ENCODE measurements around the gene MTA1.

Gene MTA1

DNA sequence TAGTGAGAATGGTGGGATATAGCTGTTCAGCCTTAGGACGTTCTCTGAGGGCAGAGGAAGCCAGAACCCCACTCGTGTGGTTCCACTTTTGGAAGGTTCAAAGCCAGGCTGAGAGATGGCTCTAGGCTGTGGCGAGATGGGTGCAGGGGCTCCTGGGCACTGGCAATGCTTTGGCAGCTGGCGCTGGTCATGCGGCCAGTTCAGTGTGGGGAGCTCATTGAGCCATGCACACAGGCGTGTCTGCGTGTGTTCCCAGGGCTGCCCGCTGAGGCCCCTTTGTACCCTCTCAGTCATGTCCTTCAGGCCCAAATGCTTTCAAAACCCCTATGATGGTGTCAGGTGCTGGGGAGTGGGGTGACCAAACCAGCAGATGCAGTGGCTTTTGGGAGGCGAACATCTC, 19.6 kb upstream of the MTA1 start:
- TF ChIP-seq TAF1 (IDR thresholded peaks at IDR 0.05; ENCODE audit: low read depth, low read length) (no peak), POU2F2 (IDR thresholded peaks at IDR 0.05; ENCODE audit: low read depth, low read length) (no peak), POLR2AphosphoS5 (IDR thresholded peaks at IDR 0.05; ENCODE audit: low read depth, low read length) (no peak), POLR2A (IDR thresholded peaks at IDR 0.05; ENCODE audit: low read depth, low read length) (no peak), SPI1 (IDR thresholded peaks at IDR 0.05; ENCODE audit: low read depth, low read length) (no peak), PAX5 (IDR thresholded peaks at IDR 0.05; ENCODE audit: insufficient read depth, low read length, severe bottlenecking) (no peak)

DNA sequence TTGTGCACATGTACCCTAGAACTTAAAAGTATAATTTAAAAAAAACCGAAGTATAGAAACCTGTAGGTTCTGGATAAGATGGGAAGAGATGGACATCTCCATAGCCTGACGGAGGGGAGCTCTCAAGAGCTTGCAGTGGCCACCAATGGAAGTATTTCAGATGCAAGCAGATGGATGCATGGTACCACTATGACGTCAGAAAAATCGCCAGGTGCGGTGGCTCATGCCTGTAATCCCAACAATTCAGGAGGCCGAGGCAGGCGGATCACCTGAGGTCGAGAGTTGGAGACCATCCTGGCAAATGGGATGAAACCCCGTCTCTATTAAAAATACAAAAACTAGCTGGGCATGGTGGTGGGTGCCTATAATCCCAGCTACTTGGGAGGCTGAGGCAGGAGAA, 17.9 kb upstream of the MTA1 start:
- FAIRE-seq = no peak
- no peak for DNase-seq (ENCODE audit: insufficient read length, low spot score)
- TF ChIP-seq POU2F2 (IDR thresholded peaks at IDR 0.05; ENCODE audit: low read depth, low read length) (no peak), SPI1 (IDR thresholded peaks at IDR 0.05; ENCODE audit: low read depth, low read length) (no peak), PAX5 (IDR thresholded peaks at IDR 0.05; ENCODE audit: insufficient read depth, low read length, severe bottlenecking) (no peak), POLR2AphosphoS5 (IDR thresholded peaks at IDR 0.05; ENCODE audit: low read depth, low read length) (no peak), TAF1 (IDR thresholded peaks at IDR 0.05; ENCODE audit: low read depth, low read length) (no peak), POLR2A (IDR thresholded peaks at IDR 0.05; ENCODE audit: low read depth, low read length) (no peak)

More for the DNA sequence above, 19.6 kb upstream of the MTA1 start:
- FAIRE-seq (no peak), DNase-seq (ENCODE audit: insufficient read length, low spot score) (no peak)

DNA sequence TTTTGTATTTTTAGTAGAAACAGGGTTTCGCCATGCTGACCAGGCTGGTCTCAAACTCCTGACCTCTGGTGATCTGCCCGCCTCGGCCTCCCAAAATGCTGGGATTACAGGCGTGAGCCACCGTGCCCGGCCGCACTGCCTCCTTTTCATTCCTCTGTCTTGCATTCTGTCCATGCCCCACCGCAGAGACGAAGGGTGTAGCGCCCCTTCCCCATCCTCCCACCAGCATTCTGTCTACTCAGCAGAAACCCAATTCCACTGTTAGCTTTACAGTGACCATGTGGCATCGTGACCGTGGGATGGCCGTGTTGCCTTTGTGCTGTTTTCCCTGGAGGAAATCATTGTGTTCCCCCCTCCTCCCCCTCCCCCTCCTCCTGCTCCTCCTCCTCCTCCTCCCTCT, 11.0 kb upstream of the MTA1 start:
- TF ChIP-seq SPI1 (IDR thresholded peaks at IDR 0.05; ENCODE audit: low read depth, low read length) = no peak
- TF ChIP-seq TAF1 (IDR thresholded peaks at IDR 0.05; ENCODE audit: low read depth, low read length) = no peak
- TF ChIP-seq PAX5 (IDR thresholded peaks at IDR 0.05; ENCODE audit: insufficient read depth, low read length, severe bottlenecking) = no peak
- DNase-seq (ENCODE audit: insufficient read length, low spot score) (no peak), FAIRE-seq (no peak)

DNA sequence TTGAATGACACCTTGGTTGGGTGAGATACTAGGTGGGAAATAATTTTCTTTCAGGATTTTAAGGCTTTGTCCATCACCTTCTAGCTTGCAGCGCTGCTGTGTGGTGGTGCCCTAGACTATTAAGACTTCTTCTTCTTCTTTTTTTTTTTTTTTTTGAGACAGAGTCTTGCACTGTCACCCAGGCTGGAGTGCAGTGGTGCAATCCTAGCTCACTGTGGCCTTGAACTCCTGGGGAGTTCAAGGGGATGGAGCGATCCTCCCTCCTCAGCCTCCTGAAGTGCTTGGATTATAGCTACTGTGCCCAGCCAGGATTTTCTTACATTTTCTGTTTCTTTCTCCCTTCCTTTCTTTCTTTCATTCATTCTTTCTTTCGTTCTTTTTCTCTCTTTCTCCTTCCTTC, 10.3 kb upstream of the MTA1 start:
- no peak for TF ChIP-seq POLR2A (IDR thresholded peaks at IDR 0.05; ENCODE audit: low read depth, low read length)

DNA sequence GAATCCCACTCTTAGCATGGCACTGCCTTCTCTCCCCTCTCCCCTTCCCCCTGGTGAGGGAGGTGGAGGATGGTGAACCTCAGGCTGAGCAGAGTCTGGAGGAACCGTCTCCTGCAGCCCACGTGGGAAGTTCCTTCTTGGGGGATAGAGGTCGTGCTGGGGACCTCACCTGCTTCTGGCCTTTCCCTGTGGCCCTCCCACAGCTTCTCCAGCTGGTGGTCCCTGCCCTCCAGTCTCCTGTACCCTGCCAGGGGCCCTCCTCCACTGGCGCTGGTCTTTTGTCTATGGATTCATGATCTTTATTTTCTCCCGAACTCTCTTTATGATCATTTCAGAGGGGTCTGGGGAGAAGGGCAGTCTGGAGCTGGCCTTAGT, 9.0 kb upstream of the MTA1 start:
- TF ChIP-seq POLR2AphosphoS5 (IDR thresholded peaks at IDR 0.05; ENCODE audit: low read depth, low read length) (no peak), PAX5 (IDR thresholded peaks at IDR 0.05; ENCODE audit: insufficient read depth, low read length, severe bottlenecking) (no peak), TAF1 (IDR thresholded peaks at IDR 0.05; ENCODE audit: low read depth, low read length) (no peak), POU2F2 (IDR thresholded peaks at IDR 0.05; ENCODE audit: low read depth, low read length) (no peak), POLR2A (IDR thresholded peaks at IDR 0.05; ENCODE audit: low read depth, low read length) (no peak), SPI1 (IDR thresholded peaks at IDR 0.05; ENCODE audit: low read depth, low read length) (no peak)
- FAIRE-seq = no peak
- no peak for DNase-seq (ENCODE audit: insufficient read length, low spot score)

More for the DNA sequence above, 10.3 kb upstream of the MTA1 start:
- no peak for DNase-seq (ENCODE audit: insufficient read length, low spot score)
- FAIRE-seq = no peak

DNA sequence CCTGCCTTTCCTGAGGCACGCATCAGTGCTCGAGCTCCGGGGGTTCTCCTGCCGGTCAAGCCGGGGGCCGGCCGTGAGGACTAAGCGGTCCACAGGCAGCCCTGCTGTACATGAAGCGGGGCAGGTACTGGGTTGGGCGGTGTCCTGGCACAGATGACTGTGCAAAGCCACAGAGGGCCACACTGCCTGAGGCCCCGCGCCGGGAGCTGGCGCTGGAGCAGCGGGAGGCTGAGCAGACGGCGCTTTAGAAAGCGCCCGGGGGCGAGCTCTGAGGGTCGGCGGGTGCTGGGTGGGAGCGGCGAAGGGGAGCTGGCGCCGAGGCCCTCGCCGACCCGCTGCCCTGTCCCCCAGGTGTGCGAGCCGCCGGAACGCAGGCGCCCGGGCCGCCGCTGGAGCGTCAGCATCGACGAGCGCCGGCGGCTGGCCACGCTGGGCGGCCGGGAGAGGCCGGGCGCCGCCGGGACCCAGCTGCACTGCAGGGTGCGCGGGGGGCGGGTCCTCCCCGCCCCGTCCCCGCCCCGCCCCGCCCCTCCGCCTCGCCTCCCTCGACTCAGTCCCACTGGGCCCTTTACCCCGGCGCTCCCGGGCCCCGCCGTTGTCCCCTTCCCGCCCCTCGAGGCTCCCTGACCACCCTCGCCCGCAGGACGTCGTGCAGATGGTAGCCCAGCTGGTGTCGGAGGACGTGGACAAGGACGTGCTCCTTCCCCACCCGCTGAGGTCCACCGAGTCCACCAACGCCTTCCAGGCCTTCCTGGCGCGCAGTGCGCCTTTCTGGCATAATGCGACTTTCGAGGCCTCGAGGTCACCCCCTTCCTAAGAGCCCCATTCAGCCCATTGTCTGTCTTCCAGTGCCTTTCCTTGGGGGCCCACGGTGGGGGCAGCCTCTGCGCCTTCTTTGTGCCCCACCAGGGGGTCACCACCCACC, 8.3 kb upstream of the MTA1 start:
- TF ChIP-seq SPI1 (IDR thresholded peaks at IDR 0.05; ENCODE audit: low read depth, low read length) = no peak
- no peak for TF ChIP-seq POLR2AphosphoS5 (IDR thresholded peaks at IDR 0.05; ENCODE audit: low read depth, low read length)
- no peak for TF ChIP-seq TAF1 (IDR thresholded peaks at IDR 0.05; ENCODE audit: low read depth, low read length)
- TF ChIP-seq POU2F2 (IDR thresholded peaks at IDR 0.05; ENCODE audit: low read depth, low read length) = no peak
- TF ChIP-seq PAX5 (IDR thresholded peaks at IDR 0.05; ENCODE audit: insufficient read depth, low read length, severe bottlenecking) = no peak
- TF ChIP-seq POLR2A (IDR thresholded peaks at IDR 0.05; ENCODE audit: low read depth, low read length) = no peak
- FAIRE-seq = no peak

DNA sequence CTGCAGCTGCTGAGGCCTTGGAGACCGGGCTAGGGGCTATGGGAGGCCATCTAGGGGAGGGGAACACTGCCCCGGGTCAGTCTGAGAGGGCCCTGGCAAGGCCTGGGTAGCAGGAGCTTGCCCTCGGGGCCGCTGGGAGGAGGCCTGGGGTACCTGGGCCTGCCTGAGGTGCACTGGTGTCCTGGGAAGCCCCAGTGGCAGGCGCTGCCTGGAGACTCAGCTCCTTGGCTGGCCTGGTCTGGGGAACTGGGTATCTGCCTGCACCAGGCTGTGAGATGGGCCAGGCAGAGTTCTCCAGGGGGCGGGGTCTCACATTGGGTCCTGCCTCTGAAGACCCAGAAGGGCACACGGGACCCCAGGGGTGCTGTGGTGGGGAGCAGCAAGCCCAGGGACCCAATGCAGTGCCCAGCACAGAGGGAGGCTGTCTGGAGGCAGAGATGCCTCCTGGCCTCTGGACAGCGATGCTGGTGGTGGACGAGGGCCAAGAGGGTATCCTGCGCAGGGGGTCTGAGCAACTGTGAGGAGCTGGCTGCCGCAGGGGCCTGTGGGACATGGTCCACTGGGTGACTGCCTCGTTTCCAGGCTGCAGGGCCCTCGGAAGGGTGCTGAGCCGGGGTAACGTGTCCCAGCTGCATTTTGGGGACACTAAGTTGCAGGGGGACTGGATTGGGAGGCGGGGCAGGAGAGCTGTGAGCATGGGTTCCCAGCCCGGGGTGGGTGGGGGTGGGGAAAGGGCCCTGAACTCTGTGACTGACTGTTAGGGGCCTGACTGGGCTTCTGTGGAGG, 7.4 kb upstream of the MTA1 start:
- FAIRE-seq (no peak), DNase-seq (ENCODE audit: insufficient read length, low spot score) (no peak)
- no peak for TF ChIP-seq POU2F2 (IDR thresholded peaks at IDR 0.05; ENCODE audit: low read depth, low read length)
- no peak for TF ChIP-seq POLR2AphosphoS5 (IDR thresholded peaks at IDR 0.05; ENCODE audit: low read depth, low read length)
- no peak for TF ChIP-seq TAF1 (IDR thresholded peaks at IDR 0.05; ENCODE audit: low read depth, low read length)
- no peak for TF ChIP-seq PAX5 (IDR thresholded peaks at IDR 0.05; ENCODE audit: insufficient read depth, low read length, severe bottlenecking)
- TF ChIP-seq SPI1 (IDR thresholded peaks at IDR 0.05; ENCODE audit: low read depth, low read length) = no peak
- TF ChIP-seq POLR2A (IDR thresholded peaks at IDR 0.05; ENCODE audit: low read depth, low read length) = no peak

More for the DNA sequence above, 8.3 kb upstream of the MTA1 start:
- DNase-seq (ENCODE audit: insufficient read length, low spot score) = no peak

DNA sequence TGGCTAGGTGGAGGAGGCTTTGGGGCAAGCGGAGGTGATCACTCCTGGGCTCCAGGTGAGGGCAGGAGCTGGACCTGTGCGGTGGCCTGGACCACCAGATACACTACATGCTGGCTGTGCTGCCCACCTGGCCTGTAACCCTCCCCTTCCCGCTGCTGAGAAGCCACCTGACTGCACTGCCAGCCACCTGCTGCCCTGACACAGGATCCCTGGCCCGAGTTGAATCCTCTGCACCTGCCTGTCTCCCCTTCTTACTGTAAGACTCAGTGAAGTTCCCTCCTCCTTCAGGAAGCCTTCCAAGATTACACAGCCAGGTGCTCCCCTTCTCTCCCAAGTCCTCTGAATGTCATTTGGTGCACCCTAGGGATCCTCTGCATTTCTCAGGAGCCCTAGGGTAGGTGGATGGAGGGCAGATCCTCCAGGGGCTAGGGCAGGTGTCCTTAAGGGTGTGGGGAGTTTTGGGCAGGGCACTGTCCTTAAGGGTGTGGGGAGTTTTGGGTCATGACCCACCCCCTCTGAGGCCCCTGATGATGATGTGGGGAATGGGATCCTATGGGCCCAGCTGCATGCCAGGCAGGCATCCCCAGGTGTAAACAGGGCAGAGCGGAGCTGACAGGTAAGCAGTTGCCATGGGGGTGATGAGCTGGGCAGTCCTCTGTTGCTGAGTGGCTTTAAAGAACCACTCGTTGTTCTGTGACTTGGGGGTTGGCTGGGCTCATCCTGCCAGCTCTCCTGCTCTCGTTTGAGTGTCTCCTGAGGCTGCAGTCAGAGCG, 6.7 kb upstream of the MTA1 start:
- FAIRE-seq (no peak), DNase-seq (ENCODE audit: insufficient read length, low spot score) (no peak)
- TF ChIP-seq SPI1 (IDR thresholded peaks at IDR 0.05; ENCODE audit: low read depth, low read length) = no peak
- no peak for TF ChIP-seq POLR2AphosphoS5 (IDR thresholded peaks at IDR 0.05; ENCODE audit: low read depth, low read length)
- TF ChIP-seq POU2F2 (IDR thresholded peaks at IDR 0.05; ENCODE audit: low read depth, low read length) = no peak
- TF ChIP-seq PAX5 (IDR thresholded peaks at IDR 0.05; ENCODE audit: insufficient read depth, low read length, severe bottlenecking) = no peak
- TF ChIP-seq TAF1 (IDR thresholded peaks at IDR 0.05; ENCODE audit: low read depth, low read length) = no peak
- no peak for TF ChIP-seq POLR2A (IDR thresholded peaks at IDR 0.05; ENCODE audit: low read depth, low read length)

DNA sequence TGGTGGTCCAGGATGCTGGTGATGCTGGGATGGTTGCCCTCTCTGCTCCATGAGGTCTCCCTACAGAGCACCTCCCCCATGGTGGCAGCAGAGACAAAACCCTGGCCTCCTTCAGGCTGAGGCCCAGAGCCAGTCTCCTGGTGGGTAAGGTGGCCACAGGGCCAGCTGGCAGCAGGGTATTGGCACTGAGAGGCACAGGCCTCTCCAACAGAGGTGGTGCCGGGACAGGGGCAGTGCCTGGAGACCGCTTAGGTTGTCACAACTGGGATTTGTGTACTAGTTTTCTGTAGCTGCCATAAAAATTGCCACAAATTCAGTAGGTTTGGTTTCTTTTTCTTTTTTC, 6.1 kb upstream of the MTA1 start:
- TF ChIP-seq POU2F2 (IDR thresholded peaks at IDR 0.05; ENCODE audit: low read depth, low read length) (no peak), PAX5 (IDR thresholded peaks at IDR 0.05; ENCODE audit: insufficient read depth, low read length, severe bottlenecking) (no peak), POLR2A (IDR thresholded peaks at IDR 0.05; ENCODE audit: low read depth, low read length) (no peak)
- FAIRE-seq (no peak), DNase-seq (ENCODE audit: insufficient read length, low spot score) (no peak)

Measured in GM12891 (cell line).